HepG2 (cell line): ENCODE data around the gene TMEM63C. TPM values are rescaled to one million over a fixed set of nuclear protein-coding genes. Genes with fewer than 3 reads are reported as not detected.

Experiments used
- ARID5B ChIP-seq: IDR thresholded peaks from 2 replicates; pipeline ENCODE4 v1.4.0; 2020; ENCODE audit warnings: mild to moderate bottlenecking, missing genetic modification reagents
- CEBPZ ChIP-seq: IDR thresholded peaks from 2 replicates; pipeline ENCODE4 v1.6.1; 2012; ENCODE audit warnings: low read length, improper control_type of control experiment
- EHMT2 ChIP-seq: fragments of 200-600 bp; sonication (generic); IDR thresholded peaks from 2 replicates; pipeline ENCODE4 v1.7.0; 2017; ENCODE audit warnings: antibody characterized with exemption, low read depth, low read length, borderline replicate concordance
- FOXC1 ChIP-seq: sonication (generic); formaldehyde crosslinking; IDR thresholded peaks from 2 replicates; pipeline ENCODE4 v1.8.0; 2022; ENCODE audit warnings: mild to moderate bottlenecking, missing genetic modification reagents, borderline replicate concordance
- GATAD2A ChIP-seq: IDR thresholded peaks from 2 replicates; pipeline ENCODE4 v1.6.1; 2016
- HNRNPH1 ChIP-seq: fragments of 200-400 bp; formaldehyde crosslinking; optimal IDR thresholded peaks from 2 replicates; pipeline ENCODE3; 2017; ENCODE audit warnings: mild to moderate bottlenecking, low read depth, low read length
- IKZF5 ChIP-seq: IDR thresholded peaks from 2 replicates; pipeline ENCODE4 v1.6.1; 2018; ENCODE audit warnings: missing genetic modification reagents, mild to moderate bottlenecking, missing compliant biosample characterization
- PREB ChIP-seq: sonication (generic); formaldehyde crosslinking; IDR thresholded peaks from 2 replicates; pipeline ENCODE4 v1.4.0; 2020; ENCODE audit warnings: missing genetic modification reagents
- REXO4 ChIP-seq: sonication (generic); formaldehyde crosslinking; IDR thresholded peaks from 2 replicates; pipeline ENCODE4 v1.8.0; 2022; ENCODE audit warnings: missing genetic modification reagents, mild to moderate bottlenecking, borderline replicate concordance
- SMAD9 ChIP-seq: sonication (generic); formaldehyde crosslinking; IDR thresholded peaks from 2 replicates; pipeline ENCODE4 v1.5.1; 2020; ENCODE audit warnings: mild to moderate bottlenecking, missing genetic modification reagents
- SSRP1 ChIP-seq: IDR thresholded peaks from 2 replicates; pipeline ENCODE4 v1.6.1; 2016; ENCODE audit warnings: control low read depth
- ZNF224 ChIP-seq: sonication (generic); formaldehyde crosslinking; IDR thresholded peaks from 2 replicates; pipeline ENCODE4 v1.5.0; 2020; ENCODE audit warnings: mild to moderate bottlenecking, missing genetic modification reagents
- ZNF501 ChIP-seq: sonication (generic); formaldehyde crosslinking; IDR thresholded peaks from 2 replicates; pipeline ENCODE4 v1.5.1; 2020; ENCODE audit warnings: mild to moderate bottlenecking, moderate library complexity, missing genetic modification reagents
- ZNF574 ChIP-seq: sonication (generic); formaldehyde crosslinking; IDR thresholded peaks from 2 replicates; pipeline ENCODE4 v1.4.0; 2020; ENCODE audit warnings: missing genetic modification reagents
- ZNF619 ChIP-seq: sonication (generic); formaldehyde crosslinking; IDR thresholded peaks from 2 replicates; pipeline ENCODE4 v1.4.0; 2020; ENCODE audit warnings: mild to moderate bottlenecking, missing genetic modification reagents
- ZNF720 ChIP-seq: sonication (generic); formaldehyde crosslinking; IDR thresholded peaks from 2 replicates; pipeline ENCODE4 v1.4.0; 2020; ENCODE audit warnings: missing genetic modification reagents
- ZNF737 ChIP-seq: sonication (generic); formaldehyde crosslinking; IDR thresholded peaks from 2 replicates; pipeline ENCODE4 v1.5.0; 2020; ENCODE audit warnings: missing genetic modification reagents, mild to moderate bottlenecking, borderline replicate concordance
- polyA plus RNA-seq, 8 experiments: library from polyadenylated mRNA; depleted of rRNA in 3 of 8; stranded (reverse) in 7 of 8; unstranded in 1 of 8; fragments of >200 nt; fragmentation: Illumina TruSeq in 4 of 8; extraction: Trizol in 4 of 8; gene quantifications; 2 replicates each; pipeline versions ENCODE4 v1.2.1 to v1.2.3, GENCODE V29; 2011 to 2016; ENCODE audit warnings: low read depth in 4 of 8, missing spikeins in 1 of 8, mixed read lengths in 1 of 8; ENCODE audit not compliant: insufficient read depth in 1 of 8
- total RNA-seq, 5 experiments: library from RNA; depleted of rRNA; stranded (reverse); fragments of >200 nt; fragmentation: Illumina TruSeq; extraction: Trizol; gene quantifications; 2 replicates each; pipeline ENCODE4 v1.2.3, GENCODE V29; 2016; ENCODE audit warnings: low read depth in 1 of 5

TMEM63C gene
- total and polyA plus RNA-seq, 2 of the 13 experiments (the other 11 are each of a cell fraction or from before 2014, with no cell fraction given): 0.17 to 0.27 TPM

- TF ChIP-seq ARID5B (CRISPR knock-in tag): 0 out of 2 replicates have a peak, but pooled peaks have one; percentile 30
- no peak for TF ChIP-seq FOXC1 (CRISPR knock-in tag)
- TF ChIP-seq ZNF737 (CRISPR knock-in tag): no peak
- TF ChIP-seq EHMT2: no peak
- no peak for TF ChIP-seq PREB (CRISPR knock-in tag)
- no peak; the same call in 1 of the 2 replicates for TF ChIP-seq GATAD2A (CRISPR knock-in tag)
- TF ChIP-seq IKZF5 (CRISPR knock-in tag): 0 out of 2 replicates have a peak, but pooled peaks have one; percentile 30
- no peak for TF ChIP-seq SSRP1 (CRISPR knock-in tag)
- no peak for TF ChIP-seq REXO4 (CRISPR knock-in tag)
- peak; percentile 45; the same call in 1 of the 2 replicates for TF ChIP-seq ZNF501 (CRISPR knock-in tag)
- TF ChIP-seq SMAD9 (CRISPR knock-in tag): no peak
- TF ChIP-seq ZNF720 (CRISPR knock-in tag): no peak
- TF ChIP-seq HNRNPH1: no peak
- TF ChIP-seq ZNF224 (CRISPR knock-in tag): no peak
- TF ChIP-seq CEBPZ: no peak
- TF ChIP-seq ZNF619 (CRISPR knock-in tag): no peak
- peak; percentile 52 for TF ChIP-seq ZNF574 (CRISPR knock-in tag)
These were observed 2.9 kb downstream of the TMEM63C start (continued) for GRCh38 chr14:77184396-77185092.
